Ramos (cell line): Measurements from ENCODE around the gene ARNT2.

Source experiments
- in situ Hi-C: fragments of 300-500 bp; cut with MboI; formaldehyde crosslinking; loops from one replicate; pipeline ENCODE4 v1.14.3; 2022; ENCODE audit warnings: low sequenced_read_pairs; ENCODE audit not compliant: unreplicated experiment

ARNT2 gene

GRCh38 chr15:80564056-80564455, 159.9 kb downstream of the ARNT2 start:
- in situ Hi-C loops, result no loop called here

GRCh38 chr15:80565398-80565797, 161.2 kb downstream of the ARNT2 start:
- in situ Hi-C loops, result no loop called here

DNA sequence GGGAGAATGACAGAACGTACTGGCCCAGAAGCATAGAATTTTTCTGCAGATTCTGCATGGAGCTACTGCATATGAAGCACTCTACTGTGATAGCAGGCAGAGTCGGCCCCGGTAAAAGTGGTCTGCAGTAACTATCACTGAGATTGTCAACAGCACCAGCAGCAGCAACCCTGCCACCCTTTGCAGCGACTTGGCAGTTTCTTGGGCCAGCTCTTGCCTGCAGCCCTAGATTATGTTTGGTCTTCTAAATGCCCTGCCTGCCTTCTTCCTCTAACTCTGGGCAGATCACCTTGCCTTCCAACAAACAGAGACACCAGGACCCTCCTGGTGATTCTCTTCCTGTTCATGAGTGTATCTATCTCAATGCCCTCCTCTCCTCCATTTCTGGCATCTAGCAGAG, 161.8 kb downstream of the ARNT2 start:
- in situ Hi-C loops, result no loop called here

DNA sequence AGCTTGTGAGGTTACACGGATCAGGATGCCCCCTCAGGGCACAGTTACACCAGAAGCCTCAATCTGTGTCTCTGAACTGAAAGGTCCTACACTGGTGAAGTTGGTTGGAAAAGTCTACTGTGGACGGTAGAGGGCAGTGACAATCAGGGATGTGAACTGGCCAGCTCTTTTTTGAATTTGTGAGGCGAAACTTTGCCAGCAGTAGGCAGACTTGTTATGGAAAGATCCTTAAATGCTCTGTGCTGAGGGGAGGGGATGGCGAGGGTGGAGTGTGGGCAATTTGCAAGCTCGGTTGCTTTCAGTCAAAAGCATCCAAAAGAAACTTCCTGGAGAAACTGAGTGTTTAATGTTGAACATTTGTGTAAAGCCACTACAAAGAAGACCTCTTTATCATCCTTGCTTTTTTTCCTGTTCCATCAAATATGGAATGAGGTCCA, 163.6 kb downstream of the ARNT2 start:
- in situ Hi-C loops, result no loop called here

- in situ Hi-C loops, result no loop called here
Measured at GRCh38 chr15:80568298-80568697, 164.1 kb downstream of the ARNT2 start.

DNA sequence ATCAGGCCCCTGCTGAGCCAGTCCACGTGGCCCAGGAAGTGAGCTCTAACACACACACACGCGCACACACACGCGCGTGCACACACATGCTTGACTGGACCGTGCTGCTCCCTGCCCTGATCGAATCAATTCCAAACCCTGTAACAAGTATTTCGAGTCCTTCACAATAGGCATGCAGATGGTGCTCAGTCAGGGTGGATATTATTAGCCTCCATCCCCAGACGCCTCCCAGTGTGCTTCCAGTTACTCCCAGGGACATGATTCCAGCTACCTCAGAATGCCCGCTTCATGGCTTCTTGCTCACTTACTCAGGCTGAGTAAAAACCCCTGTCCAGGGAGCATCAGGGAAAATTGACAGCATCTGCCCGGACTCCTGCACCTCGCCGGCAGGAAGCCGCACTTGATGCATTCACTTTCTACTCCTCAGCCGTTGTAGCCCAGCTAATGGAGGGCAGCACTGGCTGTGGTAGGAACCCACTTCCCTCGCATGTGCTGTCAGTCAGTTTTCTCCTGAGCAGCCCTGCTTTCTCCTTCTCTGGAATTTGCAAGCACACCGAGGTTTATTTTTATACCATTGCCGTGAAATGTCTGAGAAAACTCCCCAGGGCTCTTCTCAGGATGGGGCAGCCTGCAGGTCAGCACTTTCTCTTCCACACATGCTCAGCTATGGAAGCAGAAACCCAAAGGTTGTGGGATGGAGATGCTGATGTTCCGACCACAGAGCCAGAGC, 164.9 kb downstream of the ARNT2 start:
- in situ Hi-C loops, result no loop called here

- in situ Hi-C loops, result no loop called here
Measured at GRCh38 chr15:80569656-80570055, 165.5 kb downstream of the ARNT2 start.

GRCh38 chr15:80570553-80570952, 166.4 kb downstream of the ARNT2 start:
- in situ Hi-C loops, result no loop called here

DNA sequence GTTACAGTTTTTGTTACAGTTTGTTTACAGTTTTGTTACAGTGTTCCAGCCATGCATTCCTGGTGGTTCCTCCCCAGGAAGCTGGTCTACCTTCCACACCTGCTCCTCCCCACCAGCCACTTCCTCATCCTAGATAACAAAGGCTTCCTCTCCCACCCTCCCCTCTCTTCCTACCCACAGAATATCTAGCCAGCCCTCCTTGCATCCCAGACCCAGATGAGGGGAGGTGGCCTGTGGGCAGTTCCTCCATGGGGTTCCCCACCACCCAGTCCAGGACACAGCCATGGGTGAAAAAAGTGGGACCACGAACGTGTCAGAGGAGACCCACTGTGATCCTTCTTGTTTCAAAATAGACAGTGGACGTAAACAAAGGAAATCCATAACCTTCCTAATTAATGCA, 168.2 kb downstream of the ARNT2 start:
- in situ Hi-C loops, result no loop called here

- in situ Hi-C loops, result no loop called here
Measured at GRCh38 chr15:80573606-80574005, 169.4 kb downstream of the ARNT2 start.

DNA sequence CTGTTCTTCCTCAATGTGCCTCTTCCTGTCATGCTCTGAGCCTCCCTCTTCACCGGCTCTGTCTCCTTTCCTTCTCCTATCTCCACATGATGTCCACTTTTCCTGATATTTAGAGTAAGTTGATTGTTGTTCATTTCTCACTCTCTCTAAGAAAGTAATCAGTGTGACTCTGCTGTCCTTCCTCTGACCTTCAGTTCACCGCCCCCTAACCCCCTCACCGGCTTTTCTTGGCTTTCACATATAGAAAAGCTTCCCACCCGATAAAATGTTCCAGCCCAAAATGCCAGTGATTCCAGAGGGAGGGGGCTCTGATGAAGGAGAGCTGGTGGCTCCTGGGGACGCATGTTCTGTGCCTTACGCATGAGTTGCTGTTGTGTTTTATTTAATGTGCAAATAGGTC, 170.4 kb downstream of the ARNT2 start:
- in situ Hi-C loops, result no loop called here

- in situ Hi-C loops, result no loop called here
Measured at GRCh38 chr15:80576519-80577090, 172.4 kb downstream of the ARNT2 start.

- in situ Hi-C loops, result no loop called here
Measured at GRCh38 chr15:80577552-80578205, 173.5 kb downstream of the ARNT2 start.

GRCh38 chr15:80578206-80578595, 174.0 kb downstream of the ARNT2 start:
- in situ Hi-C loops, result no loop called here

GRCh38 chr15:80578871-80579270, 174.7 kb downstream of the ARNT2 start:
- in situ Hi-C loops, result no loop called here

DNA sequence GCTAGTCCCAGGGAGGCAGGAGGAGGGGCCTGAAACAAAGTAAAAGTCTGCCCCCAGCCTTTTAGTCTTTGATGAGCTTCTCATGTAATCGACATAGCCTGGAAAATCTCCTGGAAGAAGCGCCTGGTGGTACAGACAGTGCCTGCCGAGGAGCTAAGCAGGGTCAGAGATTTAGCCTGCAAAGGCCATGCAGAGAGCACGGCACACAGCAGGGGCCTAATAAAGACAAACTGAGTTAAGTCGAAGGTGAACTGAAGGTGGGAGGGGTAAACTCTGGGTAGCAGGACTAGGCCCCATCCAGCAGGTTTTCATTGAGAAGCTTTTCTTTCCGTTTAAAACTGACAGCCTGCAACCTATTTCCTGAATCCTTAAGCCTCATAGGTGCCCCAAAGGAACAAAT, 175.4 kb downstream of the ARNT2 start:
- in situ Hi-C loops, result no loop called here

- in situ Hi-C loops, result no loop called here
Measured at GRCh38 chr15:80580106-80580505, 175.9 kb downstream of the ARNT2 start.

- in situ Hi-C loops, result no loop called here
Measured at GRCh38 chr15:80580536-80581260, 176.5 kb downstream of the ARNT2 start.

DNA sequence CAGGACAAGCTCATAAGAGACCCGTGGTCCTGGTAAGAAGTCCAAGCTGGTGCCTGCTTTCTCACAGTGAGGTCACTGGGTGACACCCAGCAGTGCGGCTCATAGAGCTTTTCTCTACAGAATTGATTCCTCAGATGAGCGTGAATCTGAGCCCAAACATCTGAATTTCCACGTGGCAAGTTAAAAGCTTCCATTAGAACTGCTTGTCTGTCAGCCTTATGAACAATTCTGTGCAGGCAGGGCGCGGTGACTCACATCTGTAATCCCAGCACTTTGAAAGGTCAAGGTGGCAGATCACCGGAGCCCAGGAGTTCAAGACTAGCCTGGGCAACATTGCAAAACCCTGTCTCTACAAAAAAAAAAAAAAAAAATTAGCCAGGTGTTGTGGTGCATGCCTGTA, 177.8 kb downstream of the ARNT2 start:
- in situ Hi-C loops, result no loop called here

GRCh38 chr15:80582816-80583423, 178.7 kb downstream of the ARNT2 start:
- in situ Hi-C loops, result no loop called here

DNA sequence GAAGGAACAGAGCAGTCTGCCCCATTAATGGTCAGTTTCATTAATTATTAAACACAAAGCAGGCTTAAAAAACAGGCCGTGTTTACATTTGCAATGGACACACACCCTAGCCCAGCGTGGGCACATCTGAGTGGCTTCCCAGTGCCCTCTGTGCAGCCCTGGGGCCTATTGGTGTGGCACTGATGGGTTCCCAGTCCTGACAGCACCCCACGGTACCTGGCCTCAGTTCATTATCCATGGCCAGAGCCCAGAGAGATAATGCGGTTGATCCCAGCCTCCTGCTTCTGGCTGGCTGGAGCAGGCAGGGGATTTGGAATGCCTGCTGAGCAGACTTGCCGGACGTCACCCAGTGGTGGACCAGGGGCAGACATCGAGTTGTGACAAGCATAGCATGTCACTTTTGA, 180.4 kb downstream of the ARNT2 start:
- in situ Hi-C loops, result no loop called here
